OCI-LY3 (cell line): Measurements from ENCODE around the gene ADGRG1.

ENCODE experiments used
- EZH2phosphoT487 ChIP-seq: fragments of 200-600 bp; shearing (Covaris generic); IDR thresholded peaks from 2 replicates; pipeline ENCODE4 v1.6.1; 2018; ENCODE audit warnings: antibody characterized with exemption, mixed run types, low read depth
- TF ChIP-seq, protein P1 (sequence below): fragments of 200-600, 300-600 bp; sonication (generic); IDR thresholded peaks from 2 replicates; pipeline ENCODE4 v1.5.1; 2014; ENCODE audit warnings: antibody characterized with exemption, low read length, low read depth

DNA sequence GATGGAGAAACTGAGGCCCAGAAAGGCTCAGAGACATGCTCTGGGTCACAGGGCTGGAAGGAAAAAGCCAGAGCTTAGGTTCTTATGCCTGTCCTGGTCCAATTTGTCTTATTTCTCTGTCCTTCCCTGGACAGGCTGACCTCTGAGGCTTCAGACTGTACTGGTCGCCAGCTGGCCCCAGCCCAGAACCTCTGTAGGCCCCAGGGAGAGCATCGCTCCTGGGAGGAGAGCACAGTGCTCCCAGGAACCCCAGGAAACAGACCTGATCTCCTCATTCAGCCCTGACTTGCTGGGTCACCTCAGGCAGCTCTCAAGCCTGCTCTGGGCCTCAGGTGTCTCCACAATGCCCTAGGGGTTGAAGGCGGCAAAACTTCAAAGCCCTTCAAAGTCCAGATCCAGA, 71.1 kb downstream of the ADGRG1 start:
- TF ChIP-seq, protein P1, sequence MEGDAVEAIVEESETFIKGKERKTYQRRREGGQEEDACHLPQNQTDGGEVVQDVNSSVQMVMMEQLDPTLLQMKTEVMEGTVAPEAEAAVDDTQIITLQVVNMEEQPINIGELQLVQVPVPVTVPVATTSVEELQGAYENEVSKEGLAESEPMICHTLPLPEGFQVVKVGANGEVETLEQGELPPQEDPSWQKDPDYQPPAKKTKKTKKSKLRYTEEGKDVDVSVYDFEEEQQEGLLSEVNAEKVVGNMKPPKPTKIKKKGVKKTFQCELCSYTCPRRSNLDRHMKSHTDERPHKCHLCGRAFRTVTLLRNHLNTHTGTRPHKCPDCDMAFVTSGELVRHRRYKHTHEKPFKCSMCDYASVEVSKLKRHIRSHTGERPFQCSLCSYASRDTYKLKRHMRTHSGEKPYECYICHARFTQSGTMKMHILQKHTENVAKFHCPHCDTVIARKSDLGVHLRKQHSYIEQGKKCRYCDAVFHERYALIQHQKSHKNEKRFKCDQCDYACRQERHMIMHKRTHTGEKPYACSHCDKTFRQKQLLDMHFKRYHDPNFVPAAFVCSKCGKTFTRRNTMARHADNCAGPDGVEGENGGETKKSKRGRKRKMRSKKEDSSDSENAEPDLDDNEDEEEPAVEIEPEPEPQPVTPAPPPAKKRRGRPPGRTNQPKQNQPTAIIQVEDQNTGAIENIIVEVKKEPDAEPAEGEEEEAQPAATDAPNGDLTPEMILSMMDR: no peak
- no peak for TF ChIP-seq EZH2phosphoT487
